Measurements from ENCODE around the gene NPHS2.
A peak's percentile ranks its signal among the peaks of the same experiment; 100 is the strongest.

NPHS2 gene

GRCh38 chr1:179575497-179576314 lies at the start of gene NPHS2:
Gene NPHS2 (minus strand): TSS chr1:179575948. CDS start chr1:179575864, 84 bp downstream.
- DNase-seq = no peak

DNA sequence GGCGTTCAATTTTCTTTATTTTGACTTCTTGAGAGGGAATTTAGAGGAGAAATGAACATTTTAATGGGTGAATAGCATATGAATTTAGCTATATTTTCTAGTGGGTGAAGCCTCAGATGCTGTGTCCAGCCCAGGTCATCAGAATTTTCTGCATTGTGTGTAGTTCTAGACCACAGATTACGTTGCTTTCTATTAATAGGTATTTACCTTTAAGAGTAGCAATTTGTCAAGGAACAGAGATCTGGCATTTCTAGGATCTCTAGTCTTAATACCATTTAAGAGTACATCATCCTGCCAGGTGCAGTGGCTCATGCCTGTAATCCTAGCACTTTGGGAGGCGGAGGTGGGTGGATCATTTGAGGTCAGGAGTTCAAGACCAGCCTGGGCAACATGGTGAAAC lies 36.6 kb upstream of the NPHS2 start:
- DNase-seq = peak; percentile 75

DNA sequence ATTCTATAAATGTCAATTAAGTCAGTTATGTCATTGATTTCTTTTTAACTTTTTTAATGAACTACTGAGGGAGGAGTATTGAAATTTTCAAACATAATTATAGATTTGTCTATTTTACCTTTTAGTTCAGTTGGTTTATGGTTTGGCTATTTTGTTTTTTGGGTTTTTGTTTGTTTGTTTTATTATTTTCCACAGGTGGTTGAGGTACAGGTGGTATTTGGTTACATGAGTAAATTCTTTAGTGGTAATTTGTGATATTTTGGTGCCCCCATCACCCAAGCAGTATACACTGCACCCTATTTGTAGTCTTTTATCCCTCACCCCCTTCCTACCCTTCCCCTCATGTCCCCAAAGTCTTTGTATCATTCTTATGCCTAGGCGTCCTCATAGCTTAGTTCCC lies 25.3 kb upstream of the NPHS2 start:
- no peak for DNase-seq

GRCh38 chr1:179599623-179600249 lies 24.0 kb upstream of the NPHS2 start:
- peak; percentile 68 for DNase-seq

GRCh38 chr1:179598631-179599030 lies 22.9 kb upstream of the NPHS2 start:
- peak; percentile 54 for DNase-seq

DNA sequence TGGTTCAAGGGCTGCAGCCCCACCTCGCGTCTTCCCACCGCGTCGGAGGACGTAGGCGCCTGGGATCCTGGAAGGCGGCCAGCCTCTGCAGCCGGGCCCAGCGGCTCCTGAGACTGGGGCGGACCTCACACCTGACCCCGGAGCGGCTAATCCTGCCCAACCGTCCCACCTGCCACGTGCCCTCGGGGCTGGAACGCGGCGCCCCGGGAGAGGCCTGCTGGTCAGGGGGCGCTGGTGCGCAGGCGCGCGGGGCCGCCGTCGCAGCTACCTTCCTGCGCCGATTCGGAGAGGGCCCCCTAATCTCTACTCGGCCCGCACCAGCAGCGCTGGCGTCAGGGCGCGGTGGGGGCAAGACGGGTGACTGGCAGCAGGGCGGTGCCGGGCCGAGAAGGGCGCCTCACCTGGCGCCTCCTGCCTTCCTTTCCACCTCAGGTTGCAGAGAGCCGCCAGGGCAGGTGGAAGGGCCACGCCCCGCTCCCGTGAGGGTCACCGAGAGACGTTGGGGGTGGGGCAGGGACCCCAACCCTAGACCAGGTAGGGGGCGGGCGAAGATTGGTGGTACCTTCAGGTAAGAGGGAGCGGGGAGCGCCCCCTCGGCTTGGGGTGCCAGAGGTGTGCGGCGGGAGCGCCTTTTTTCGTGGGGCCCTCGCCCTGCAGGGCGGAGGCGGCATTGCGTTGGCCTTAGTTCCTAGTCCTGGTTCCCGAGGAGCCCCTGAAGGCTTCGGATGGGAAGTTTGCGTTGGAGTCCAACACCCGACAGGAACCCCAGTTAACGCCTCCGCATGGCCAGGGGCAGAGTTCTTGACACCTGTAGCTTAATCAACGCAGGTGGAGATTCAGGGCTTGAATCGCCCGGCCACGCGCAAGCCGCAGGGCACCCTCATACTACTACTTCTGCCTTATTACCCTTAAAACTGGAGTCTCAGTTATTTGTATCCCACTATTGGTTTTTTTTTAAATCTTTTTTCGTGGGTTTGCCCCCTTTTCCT lies 16.1 kb upstream of the NPHS2 start, which contains the start of gene TDRD5:
Gene TDRD5, plus strand, starts transcription at position 241 of the 989 bp plus-strand sequence. CDS start 784 bp downstream, outside the sequence.
- DNase-seq = no peak

GRCh38 chr1:179591253-179591591 lies 15.5 kb upstream of the NPHS2 start:
- DNase-seq = no peak

GRCh38 chr1:179590671-179591070 lies 14.9 kb upstream of the NPHS2 start:
- no peak for DNase-seq

DNA sequence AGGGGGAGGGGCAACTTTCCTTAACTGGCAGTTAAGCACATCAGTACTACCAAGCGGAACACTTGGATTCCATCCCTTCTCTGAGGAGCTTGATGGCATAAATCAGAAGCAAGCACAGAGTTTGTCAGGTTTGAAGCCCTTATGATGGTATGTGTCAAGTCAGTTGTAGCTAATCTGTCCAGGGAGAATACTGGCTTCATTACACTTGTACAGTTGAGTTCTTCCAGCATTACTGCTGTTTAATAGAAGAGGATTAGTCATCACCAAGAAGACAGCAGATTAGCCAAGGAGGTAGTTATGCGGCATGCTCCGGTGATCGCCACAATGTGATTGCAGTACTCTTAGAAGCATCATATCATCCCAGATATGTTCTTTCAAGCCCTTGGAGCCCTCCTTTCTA lies 13.8 kb upstream of the NPHS2 start:
- no peak for DNase-seq

DNA sequence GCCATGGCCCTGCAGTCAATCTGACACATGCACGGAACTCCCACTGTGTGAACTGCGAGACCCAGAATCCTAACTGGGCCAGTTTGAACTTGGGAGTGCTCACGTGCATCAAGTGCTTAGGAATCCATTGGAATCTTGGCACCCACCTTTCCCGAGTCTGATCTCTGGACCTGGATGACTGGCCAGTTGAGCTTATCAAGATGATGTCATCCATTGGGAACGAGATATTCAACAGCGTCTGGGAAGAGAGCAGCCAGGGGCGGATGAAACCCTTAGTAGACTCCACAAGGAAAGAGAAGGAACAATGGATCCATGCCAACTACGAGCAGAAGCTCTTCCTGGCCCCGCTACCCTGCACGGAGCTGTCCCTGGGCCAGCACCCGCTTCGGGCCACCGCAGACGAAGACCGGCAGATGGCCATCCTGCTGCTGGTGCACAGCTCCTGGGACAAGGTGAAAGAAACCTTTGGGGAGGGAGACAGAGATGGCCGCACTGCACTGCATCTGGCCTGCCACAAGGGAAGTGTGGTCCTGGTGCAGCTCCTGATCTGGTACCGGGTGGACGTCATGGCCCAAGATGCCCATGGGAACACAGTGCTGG lies 12.8 kb upstream of the NPHS2 start:
- DNase-seq = no peak

- DNase-seq = no peak
Measured at GRCh38 chr1:179587336-179587735, 11.6 kb upstream of the NPHS2 start.

DNA sequence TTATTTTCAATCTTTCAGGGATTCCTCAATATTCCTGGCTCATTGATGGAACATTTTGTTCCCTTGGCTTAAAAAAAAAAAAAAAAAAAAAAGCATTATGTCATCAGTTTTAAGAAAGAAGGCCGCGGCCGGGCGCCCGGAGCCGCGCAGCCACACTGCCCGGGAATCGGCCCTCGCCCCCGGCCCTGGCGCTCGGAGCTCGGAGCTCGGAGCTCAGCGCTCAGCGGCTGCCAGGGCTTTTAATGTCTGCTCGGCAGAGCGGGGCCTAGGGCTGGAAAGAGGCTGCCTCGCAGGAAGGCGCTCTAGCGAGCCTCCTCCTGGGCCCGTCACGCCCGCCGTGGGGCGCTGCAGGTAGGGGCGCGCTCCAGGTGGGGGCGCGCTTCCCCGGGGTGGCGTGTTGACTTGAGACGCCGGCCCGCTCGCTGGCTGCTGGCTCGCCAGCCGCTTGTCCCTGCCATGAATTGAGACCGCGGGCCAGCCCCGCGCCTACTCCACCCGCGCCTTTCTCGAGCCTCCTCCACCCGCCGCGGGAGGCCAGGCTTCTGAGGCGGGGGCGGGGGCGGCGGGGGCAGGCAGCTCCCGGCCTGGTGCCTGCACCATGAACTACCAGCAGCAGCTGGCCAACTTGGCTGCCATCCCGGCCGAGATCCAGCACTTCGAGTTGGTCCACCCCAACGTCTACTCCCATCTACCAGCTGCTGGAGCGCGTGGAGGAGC lies 10.5 kb upstream of the NPHS2 start:
- peak; percentile 51 for DNase-seq

DNA sequence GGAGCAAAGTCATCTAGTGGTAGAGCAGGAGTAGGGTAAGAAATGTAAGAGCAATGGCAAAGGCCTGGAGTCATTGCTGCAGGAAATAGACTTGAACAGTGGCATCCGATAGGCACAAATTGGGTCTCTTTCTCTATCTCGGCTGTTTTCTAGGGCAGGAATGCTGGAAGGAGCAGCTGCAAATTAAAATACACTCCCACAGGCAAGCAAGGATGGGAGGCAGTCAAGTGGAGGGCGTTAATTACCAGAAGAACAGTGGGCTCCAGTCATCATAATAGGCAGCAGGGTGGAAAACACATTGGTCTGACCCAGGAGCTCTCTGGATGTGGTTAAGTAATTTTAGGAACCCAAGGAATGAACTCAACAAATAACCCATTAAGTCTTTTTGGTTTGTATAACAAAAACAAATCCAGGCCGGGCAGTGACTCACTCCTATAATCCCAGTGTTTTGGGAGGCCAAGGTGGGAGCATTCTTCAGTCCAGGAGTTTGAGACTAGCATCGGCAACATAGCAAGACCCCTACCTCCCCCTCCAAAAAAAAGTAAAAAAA lies 8.1 kb upstream of the NPHS2 start:
- no peak for DNase-seq

GRCh38 chr1:179576509-179576908 lies 761 bp upstream of the NPHS2 start:
- no peak for DNase-seq

DNA sequence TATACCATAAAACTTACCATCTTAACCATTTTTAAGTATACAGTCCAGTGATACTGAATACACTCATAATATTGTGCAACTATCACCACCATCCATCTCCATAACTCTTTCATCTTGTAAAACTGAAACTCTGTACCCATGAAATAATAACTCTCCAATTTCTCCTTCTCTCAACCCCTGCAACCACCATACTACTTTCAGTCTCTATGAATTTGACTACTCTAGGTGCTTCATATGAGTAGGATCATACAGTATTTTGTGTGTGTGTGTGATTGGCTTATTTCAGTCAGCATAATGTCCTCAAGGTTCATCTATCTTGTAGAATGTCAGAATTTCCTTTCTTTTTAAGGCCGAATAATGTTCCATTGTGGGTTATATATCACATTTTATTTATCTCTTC lies 17.7 kb downstream of the NPHS2 start:
- DNase-seq = no peak

- DNase-seq = no peak
Measured at GRCh38 chr1:179554427-179554826, 21.3 kb downstream of the NPHS2 start.

DNA sequence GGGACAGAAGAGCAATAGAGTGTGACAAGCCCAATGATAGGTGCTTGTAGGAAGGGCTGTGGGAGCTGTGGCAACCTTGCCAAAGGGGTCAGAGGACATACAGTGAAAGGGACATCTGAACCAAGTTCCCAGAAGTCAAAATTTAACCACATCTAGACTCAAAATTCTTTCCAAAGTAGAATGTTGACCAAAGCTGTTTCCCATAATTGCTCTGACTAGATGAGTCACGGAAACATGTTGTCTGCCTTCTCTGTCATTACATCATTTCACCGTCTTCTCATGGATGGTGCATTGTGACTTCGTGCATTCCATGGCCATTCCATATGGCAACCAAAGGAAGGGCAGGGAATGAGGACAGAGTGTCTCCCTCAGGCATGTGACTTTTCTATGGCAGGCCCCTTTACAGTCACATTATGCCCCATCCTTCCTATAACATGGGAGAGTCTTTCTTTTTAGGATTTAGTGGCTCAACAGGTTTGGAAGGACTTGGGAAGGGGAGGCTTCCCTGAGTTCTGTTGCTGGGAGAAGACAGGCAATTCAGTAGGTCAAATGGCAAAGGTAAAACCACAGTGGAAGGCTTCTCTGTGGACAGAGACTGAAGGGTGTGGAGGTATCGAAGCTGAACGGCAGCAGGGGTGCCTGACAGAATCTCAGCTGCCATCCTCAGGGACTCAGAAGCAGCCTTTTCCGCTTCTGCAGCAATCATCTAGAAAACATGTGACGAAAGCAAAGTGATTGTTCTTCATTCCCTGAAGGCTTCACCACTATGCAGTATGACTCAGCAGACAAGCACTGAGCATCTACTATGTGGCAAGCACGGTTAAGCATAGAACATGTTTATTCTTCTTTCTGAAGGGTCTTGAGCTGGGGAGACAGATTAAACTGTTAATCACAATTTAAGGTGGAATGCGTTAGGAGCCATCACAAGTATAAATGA lies 24.7 kb downstream of the NPHS2 start:
- peak; percentile 28 for DNase-seq

DNA sequence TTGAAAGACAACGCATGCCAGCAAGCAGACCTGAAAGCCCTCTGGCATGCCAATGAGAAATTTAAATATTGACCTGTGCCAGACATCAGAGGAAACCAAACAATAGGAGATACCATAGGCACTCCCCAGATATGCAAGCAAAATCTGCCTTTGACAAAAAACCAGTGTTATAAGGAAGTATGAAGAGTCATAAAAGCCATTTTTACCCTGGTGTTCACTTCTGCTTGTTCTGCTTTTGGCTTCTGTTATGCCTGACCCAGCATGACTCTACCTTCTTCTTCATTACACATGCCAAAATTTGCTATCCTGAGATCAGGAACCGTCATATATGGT lies 26.4 kb downstream of the NPHS2 start:
- DNase-seq = no peak

GRCh38 chr1:179548666-179549367 lies 26.9 kb downstream of the NPHS2 start:
- no peak for DNase-seq

DNA sequence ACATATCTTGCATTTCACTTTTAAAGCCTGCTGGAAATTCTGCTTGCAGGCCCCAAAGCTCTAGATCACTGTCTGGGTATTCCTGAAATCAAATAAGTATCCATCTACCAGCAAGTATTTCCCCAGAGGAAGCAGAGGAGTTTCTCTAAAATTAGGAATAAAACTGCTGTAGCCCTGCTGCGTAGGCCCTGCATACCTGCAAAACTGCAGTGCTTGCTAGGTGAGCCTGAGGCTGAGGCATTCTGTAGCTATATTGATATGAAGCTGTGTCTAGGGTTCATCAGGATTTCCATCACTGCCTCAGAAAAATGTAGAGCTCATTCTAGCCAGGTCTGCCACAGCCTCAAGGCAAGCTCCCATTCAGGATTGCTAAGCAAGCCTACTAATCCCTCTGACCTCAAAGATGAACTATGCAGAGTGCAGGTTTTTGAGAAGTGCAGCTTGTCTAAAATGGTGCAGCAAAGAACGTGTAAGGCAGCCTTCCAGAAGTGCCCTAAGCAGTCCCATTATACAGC lies 28.7 kb downstream of the NPHS2 start:
- no peak for DNase-seq
